HG03135 (cell line): ENCODE results near the gene RARA.
A peak's percentile ranks its signal among the peaks of the same experiment; 100 is the strongest.

Experiments used
- ATAC-seq: cut with Tn5 transposase; IDR thresholded peaks from one replicate; pipeline ENCODE4 v1.9.1; 2021; ENCODE audit warnings: mild to moderate bottlenecking, moderate library complexity; ENCODE audit not compliant: unreplicated experiment

Gene RARA

GRCh38 chr17:40327244-40327729 lies 18.3 kb downstream of the RARA start:
- no peak for ATAC-seq

- no peak for ATAC-seq
These were observed 18.9 kb downstream of the RARA start for GRCh38 chr17:40327735-40328385.

GRCh38 chr17:40328386-40328766 lies 19.4 kb downstream of the RARA start:
- ATAC-seq, result no peak

- no peak for ATAC-seq
These were observed 21.1 kb downstream of the RARA start for GRCh38 chr17:40329839-40330794.

GRCh38 chr17:40330850-40331470 lies 22.0 kb downstream of the RARA start:
- no peak for ATAC-seq

GRCh38 chr17:40331743-40332641 lies 23.0 kb downstream of the RARA start:
- no peak for ATAC-seq

- no peak for ATAC-seq
These were observed 24.9 kb downstream of the RARA start for GRCh38 chr17:40333781-40334448.

DNA sequence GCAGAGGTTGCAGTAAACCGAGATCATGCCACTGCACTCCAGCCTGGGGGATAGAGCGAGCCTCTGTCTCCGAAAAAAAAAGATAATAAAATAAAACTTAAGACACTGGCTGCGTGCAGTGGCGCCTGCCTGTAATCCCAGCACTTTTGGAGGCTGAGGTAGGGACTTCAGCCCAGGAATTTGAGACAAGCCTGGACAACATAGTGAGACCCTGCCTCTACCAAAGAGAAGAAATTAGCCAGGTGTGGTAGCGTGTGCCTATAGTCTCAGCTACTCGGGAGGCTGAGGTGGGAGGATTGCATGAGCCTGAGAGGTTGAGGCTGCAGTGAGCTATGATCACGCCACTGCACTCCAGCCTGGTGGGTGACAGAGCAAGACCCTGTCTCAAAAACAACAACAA lies 26.6 kb downstream of the RARA start:
- ATAC-seq, result no peak

DNA sequence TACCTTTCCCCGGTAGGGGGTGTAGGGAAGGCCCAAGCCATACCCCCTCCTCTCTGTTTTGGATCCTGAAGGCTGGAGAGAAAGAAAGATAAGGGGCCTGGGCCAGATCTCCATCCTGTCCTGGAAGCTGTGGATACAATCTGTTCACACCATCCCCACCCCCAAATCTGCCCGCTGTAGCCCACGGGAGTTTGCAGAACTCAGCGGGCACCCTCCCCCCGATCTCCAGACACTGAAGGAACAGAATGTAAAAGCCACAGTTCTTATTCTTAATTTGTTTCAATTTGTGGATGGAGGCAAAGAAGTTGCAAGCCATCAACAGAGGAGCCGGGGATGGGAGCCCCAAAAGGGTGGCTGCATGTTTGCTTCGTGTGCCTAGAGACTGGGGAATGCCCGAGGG lies 28.4 kb downstream of the RARA start:
- no peak for ATAC-seq

- ATAC-seq, result no peak
These were observed 29.1 kb downstream of the RARA start for GRCh38 chr17:40338058-40338457.

GRCh38 chr17:40338941-40339649 lies 30.1 kb downstream of the RARA start:
- ATAC-seq, result no peak

GRCh38 chr17:40340327-40340726 lies 31.3 kb downstream of the RARA start:
- ATAC-seq, result no peak

DNA sequence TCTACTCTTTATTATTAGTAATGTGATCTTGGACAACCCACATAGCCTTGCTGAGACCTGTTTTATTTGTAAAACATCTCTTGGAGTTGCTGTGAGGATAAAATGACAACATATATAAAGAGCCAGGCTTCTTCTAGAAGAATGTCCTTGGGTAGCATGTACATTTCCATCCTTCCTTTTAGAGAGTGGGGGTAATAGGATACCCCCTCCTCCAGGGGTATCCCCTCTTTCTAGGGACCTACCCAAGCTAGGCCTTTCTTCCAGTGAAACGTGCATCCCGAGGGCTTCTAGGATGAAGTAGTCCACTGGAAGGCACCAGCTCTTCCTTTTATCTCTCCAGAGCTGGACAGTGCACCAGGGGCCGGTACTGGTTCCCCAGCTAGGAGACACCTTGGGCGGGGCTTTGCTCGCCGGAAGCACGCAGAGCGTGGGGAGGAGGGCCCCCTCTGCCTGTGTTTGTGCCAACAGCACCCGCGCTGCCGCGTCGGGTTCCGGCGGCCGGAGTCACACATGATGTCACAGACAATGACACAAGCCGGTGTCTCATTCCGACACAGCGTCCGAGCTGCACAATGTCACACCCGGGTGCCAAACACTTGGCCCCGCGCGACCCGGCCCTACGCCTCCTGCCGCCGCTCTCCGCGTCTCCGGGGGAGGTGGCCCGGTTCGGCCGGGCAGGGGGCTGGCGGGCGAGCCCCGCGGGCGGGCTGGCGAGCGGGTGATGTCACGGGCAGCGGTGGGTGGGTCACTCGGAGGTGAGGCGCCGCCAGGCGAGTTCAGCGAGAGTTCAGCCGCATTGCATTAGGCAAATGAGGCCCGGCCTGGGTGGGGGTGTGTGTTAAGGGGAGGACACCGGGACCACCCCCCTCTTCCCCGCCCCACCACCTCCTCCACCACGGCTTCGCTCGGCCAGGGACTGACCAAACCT lies 32.2 kb downstream of the RARA start:
- peak; percentile 62 for ATAC-seq

DNA sequence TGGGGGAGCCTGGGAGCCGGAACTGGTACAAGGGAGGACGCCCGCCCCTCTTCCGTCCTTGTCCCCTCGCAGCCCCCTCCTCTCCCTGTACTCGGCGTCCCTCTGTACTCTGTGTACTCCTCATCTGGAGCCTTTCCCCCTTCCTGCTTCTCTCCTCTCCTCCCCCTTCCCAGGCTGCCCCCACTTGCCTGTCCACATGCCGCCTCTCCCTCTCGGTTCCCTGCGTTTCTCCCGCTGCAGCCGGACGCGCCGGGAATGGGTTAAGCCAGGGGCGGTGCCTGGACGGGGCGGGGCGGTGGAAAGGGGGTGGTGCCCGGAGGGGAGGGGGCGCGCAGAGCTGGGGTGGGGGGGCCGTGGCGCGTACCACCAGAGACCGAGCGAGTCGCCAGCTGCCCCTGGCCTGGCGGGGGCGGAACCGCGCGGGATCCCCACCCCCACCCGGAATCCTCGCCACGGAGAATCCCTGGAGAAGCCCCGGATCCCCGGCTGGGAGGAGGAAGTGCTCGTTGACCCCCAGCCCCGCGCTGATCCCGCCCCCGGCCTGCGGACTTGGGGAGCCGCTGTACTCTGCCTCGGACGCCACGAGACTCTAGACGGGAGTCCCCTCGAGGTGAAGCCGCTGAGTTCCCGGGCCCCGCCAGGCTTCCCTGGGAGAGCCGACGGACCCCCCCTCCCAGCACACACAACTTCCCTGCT lies 33.0 kb downstream of the RARA start:
- no peak for ATAC-seq

DNA sequence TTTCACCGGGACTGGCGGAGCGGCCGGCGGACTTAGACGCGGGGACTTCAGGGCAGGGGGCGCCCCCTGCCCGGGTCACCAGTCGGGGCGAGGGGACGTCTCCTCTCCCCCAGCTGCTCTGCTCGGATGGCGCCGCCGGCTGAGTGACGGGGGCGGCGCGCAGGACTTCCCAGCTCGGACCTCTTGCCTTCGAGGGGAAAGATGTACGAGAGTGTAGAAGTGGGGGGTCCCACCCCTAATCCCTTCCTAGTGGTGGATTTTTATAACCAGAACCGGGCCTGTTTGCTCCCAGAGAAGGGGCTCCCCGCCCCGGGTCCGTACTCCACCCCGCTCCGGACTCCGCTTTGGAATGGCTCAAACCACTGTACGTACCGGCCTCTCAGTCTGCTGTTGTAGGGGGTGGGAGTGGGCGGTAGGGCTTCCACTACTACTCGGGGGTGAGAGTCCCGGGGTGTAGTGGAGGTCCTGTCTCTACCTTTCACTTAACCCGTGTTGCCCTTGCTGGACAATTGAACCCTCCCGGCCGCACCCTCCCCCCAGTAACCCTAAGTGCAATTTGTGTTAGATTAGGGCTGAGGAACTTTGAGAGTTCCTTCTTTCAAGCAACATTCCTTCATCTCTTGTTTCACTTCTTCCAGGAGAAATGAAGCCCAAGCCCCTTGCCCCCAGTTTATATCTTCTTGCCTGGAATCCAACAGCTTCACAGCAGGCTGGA lies 33.7 kb downstream of the RARA start:
- ATAC-seq, result no peak

GRCh38 chr17:40343219-40344119 lies 34.5 kb downstream of the RARA start:
- ATAC-seq, result no peak
